ENCODE results near the gene FHIT. TPM values are rescaled to one million over a fixed set of nuclear protein-coding genes. Genes with fewer than 3 reads are reported as not detected.

Gene FHIT
- total and polyA plus RNA-seq, 10 of the 15 experiments (the other 5 are each of a cell fraction or from before 2014, with no cell fraction given) = 4.2 to 14.9 (median 9.4) TPM

DNA sequence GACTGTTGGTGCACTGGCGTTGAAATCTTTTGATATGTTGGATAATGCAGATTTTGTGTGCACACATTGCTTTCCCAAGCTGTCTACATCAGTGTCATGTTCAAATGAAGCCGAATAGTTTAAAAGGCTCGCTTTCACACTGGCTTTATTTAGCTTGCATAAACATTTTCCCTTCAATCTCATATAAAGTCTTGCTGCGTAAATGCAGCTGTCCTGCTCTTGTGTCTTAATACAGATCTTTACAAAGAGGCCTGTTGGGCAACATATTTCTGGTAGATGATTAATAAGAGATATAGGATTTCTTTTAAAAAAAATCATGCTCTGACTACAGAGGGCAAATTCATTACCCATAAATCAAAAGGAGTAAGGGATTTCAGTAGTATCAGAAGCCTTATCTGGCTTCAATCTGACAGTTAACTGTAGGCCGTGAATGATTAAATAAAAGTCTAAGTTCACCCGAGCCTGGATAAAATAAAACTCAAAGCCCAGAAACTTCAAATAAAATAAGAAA, 937.2 kb downstream of the FHIT start:
- no peak for DNase-seq (ENCODE audit: low read depth, low spot score)
- in situ Hi-C loops (cut with MboI) (no loop called here), intact Hi-C loops (cut with micrococcal nuclease; ENCODE audit: unreplicated experiment) (no loop called here)
- H3K4me1 ChIP-seq (ENCODE audit: control insufficient read depth, insufficient read depth, low read length) = no peaks in the 10 kb centered on the region
- RAD21 ChIA-PET (ENCODE audit: unreplicated experiment) = no interaction called here
- no peak overlapping the region for H3K27ac ChIP-seq (ENCODE audit: control insufficient read depth, insufficient read depth)
- POLR2A ChIA-PET = no interaction called here
- no peaks in the 10 kb centered on the region for H3K27me3 ChIP-seq (replicated peaks in 1 of 2; ENCODE audit: control insufficient read depth in 2 of 2, insufficient read depth in 2 of 2, low read length in 1 of 2)
- 38% methylated on average over 6 of the region's 6 CpGs for WGBS (ENCODE audit: insufficient coverage, insufficient replicate concordance, low lambda C conversion rate, missing lambda C conversion rate)
- H3K4me3 ChIP-seq = no peak overlapping the region
- SMC1A ChIA-PET (ENCODE audit: uncharacterized antibody, unreplicated experiment) = interaction anchor here (1.7 kb wide), 1 partner anchor 10 kb away, joined by 3 read pairs; no protein-coding TSS in a partner anchor
- no peak overlapping the region for H3K9ac ChIP-seq (ENCODE audit: control insufficient read depth, insufficient read depth, low read length)
- no peak for ATAC-seq
- H3K9me3 ChIP-seq (replicated peaks; ENCODE audit: control insufficient read depth, insufficient read depth, low read length) = no peaks in the 10 kb centered on the region
- no peak for FAIRE-seq
- no TSS peak for BruUV-seq (replicated peaks)
- H4K20me1 ChIP-seq (ENCODE audit: control insufficient read depth, insufficient read depth) = no peaks in the 10 kb centered on the region
- no peaks in the 10 kb centered on the region for H3K36me3 ChIP-seq (ENCODE audit: control insufficient read depth in 2 of 2, insufficient read depth in 2 of 2, low read length in 1 of 2)
- CTCF ChIA-PET = interaction anchor here (0.9 kb wide), 1 partner anchor 14 kb away, joined by 4 read pairs; no protein-coding TSS in a partner anchor
- H3K79me2 ChIP-seq (ENCODE audit: control insufficient read depth, insufficient read depth, low read length) = no peaks in the 10 kb centered on the region
- H3K4me2 ChIP-seq (ENCODE audit: control insufficient read depth, insufficient read depth) = no peak overlapping the region
- no peak overlapping the region for H2AFZ ChIP-seq (ENCODE audit: control insufficient read depth, low read depth, low read length)
- TF ChIP-seq, protein P1, sequence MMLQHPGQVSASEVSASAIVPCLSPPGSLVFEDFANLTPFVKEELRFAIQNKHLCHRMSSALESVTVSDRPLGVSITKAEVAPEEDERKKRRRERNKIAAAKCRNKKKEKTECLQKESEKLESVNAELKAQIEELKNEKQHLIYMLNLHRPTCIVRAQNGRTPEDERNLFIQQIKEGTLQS (IDR thresholded peaks at IDR 0.05; ENCODE audit: borderline replicate concordance, extremely low read depth, low read depth, low read length) = no peak
- TF ChIP-seq ZNF384 (IDR thresholded peaks at IDR 0.05; ENCODE audit: borderline replicate concordance, low read depth, low read length) = no peak
- no peak for TF ChIP-seq ZNF274 (IDR thresholded peaks at IDR 0.05; ENCODE audit: insufficient read depth, insufficient read length)
- no peak for TF ChIP-seq SREBF2 (IDR thresholded peaks at IDR 0.05; ENCODE audit: low read length)
- TF ChIP-seq, protein P2, sequence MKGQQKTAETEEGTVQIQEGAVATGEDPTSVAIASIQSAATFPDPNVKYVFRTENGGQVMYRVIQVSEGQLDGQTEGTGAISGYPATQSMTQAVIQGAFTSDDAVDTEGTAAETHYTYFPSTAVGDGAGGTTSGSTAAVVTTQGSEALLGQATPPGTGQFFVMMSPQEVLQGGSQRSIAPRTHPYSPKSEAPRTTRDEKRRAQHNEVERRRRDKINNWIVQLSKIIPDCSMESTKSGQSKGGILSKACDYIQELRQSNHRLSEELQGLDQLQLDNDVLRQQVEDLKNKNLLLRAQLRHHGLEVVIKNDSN (IDR thresholded peaks at IDR 0.05; ENCODE audit: borderline replicate concordance, extremely low read length, insufficient read depth, low read depth, low read length) = no peak
- TF ChIP-seq MXI1 (IDR thresholded peaks at IDR 0.05; ENCODE audit: low read depth, low read length) = no peak
- no peak for TF ChIP-seq CHD1 (IDR thresholded peaks at IDR 0.05; ENCODE audit: low read depth, low read length)
- no peak for TF ChIP-seq IKZF1 (conservative IDR thresholded peaks at IDR 0.05)
- TF ChIP-seq, protein P3, sequence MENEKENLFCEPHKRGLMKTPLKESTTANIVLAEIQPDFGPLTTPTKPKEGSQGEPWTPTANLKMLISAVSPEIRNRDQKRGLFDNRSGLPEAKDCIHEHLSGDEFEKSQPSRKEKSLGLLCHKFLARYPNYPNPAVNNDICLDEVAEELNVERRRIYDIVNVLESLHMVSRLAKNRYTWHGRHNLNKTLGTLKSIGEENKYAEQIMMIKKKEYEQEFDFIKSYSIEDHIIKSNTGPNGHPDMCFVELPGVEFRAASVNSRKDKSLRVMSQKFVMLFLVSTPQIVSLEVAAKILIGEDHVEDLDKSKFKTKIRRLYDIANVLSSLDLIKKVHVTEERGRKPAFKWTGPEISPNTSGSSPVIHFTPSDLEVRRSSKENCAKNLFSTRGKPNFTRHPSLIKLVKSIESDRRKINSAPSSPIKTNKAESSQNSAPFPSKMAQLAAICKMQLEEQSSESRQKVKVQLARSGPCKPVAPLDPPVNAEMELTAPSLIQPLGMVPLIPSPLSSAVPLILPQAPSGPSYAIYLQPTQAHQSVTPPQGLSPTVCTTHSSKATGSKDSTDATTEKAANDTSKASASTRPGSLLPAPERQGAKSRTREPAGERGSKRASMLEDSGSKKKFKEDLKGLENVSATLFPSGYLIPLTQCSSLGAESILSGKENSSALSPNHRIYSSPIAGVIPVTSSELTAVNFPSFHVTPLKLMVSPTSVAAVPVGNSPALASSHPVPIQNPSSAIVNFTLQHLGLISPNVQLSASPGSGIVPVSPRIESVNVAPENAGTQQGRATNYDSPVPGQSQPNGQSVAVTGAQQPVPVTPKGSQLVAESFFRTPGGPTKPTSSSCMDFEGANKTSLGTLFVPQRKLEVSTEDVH (IDR thresholded peaks at IDR 0.05; ENCODE audit: low read depth, partially characterized antibody) = no peak
- TF ChIP-seq, protein P4, sequence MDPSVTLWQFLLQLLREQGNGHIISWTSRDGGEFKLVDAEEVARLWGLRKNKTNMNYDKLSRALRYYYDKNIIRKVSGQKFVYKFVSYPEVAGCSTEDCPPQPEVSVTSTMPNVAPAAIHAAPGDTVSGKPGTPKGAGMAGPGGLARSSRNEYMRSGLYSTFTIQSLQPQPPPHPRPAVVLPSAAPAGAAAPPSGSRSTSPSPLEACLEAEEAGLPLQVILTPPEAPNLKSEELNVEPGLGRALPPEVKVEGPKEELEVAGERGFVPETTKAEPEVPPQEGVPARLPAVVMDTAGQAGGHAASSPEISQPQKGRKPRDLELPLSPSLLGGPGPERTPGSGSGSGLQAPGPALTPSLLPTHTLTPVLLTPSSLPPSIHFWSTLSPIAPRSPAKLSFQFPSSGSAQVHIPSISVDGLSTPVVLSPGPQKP (IDR thresholded peaks at IDR 0.05; ENCODE audit: low read depth, low read length) = no peak
- TF ChIP-seq, protein P5, sequence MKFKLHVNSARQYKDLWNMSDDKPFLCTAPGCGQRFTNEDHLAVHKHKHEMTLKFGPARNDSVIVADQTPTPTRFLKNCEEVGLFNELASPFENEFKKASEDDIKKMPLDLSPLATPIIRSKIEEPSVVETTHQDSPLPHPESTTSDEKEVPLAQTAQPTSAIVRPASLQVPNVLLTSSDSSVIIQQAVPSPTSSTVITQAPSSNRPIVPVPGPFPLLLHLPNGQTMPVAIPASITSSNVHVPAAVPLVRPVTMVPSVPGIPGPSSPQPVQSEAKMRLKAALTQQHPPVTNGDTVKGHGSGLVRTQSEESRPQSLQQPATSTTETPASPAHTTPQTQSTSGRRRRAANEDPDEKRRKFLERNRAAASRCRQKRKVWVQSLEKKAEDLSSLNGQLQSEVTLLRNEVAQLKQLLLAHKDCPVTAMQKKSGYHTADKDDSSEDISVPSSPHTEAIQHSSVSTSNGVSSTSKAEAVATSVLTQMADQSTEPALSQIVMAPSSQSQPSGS (IDR thresholded peaks at IDR 0.05; ENCODE audit: low read length) = no peak
- TF ChIP-seq SUPT20H (IDR thresholded peaks at IDR 0.05; ENCODE audit: borderline replicate concordance, control insufficient read depth, low read depth, low read length) = no peak
- no peak for TF ChIP-seq BRCA1 (IDR thresholded peaks at IDR 0.05; ENCODE audit: low read depth, low read length)
- TF ChIP-seq, protein P6, sequence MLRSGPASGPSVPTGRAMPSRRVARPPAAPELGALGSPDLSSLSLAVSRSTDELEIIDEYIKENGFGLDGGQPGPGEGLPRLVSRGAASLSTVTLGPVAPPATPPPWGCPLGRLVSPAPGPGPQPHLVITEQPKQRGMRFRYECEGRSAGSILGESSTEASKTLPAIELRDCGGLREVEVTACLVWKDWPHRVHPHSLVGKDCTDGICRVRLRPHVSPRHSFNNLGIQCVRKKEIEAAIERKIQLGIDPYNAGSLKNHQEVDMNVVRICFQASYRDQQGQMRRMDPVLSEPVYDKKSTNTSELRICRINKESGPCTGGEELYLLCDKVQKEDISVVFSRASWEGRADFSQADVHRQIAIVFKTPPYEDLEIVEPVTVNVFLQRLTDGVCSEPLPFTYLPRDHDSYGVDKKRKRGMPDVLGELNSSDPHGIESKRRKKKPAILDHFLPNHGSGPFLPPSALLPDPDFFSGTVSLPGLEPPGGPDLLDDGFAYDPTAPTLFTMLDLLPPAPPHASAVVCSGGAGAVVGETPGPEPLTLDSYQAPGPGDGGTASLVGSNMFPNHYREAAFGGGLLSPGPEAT (IDR thresholded peaks at IDR 0.05; ENCODE audit: low read depth) = no peak
